HepG2 (cell line): Measurements from ENCODE around the gene CSKMT. TPM values are rescaled to one million over a fixed set of nuclear protein-coding genes. Genes with fewer than 3 reads are reported as not detected.

Experiments
- ATAC-seq: fragments of 200-7000 bp; cut with Tn5 transposase; 3 replicates; pipeline ENCODE4 v1.9.1; 2020; ENCODE audit warnings: mild to moderate bottlenecking, moderate library complexity
- BruUV-seq: library from RNA; stranded (reverse); fragments of 400-500 nt; replicated peaks from 2 replicates; lab custom pipeline; 2021; lab: Mats Ljungman, UMichigan
- CTCF ChIA-PET: fragments of 300-600 bp; formaldehyde crosslinking; extraction: SDS; loops from one replicate; lab custom pipeline; 2021; ENCODE audit warnings: low total read pairs, inconsistent platforms, low intra/inter-chr PET ratio; lab: Yijun Ruan, JAX
- POLR2A ChIA-PET: fragments of 350-600 bp; sonication (Branson Sonifier 250); formaldehyde crosslinking; loops from one replicate; lab custom pipeline; 2020; ENCODE audit warnings: antibody characterized with exemption, inconsistent platforms; lab: Yijun Ruan, JAX
- DNase-seq: peaks from one replicate; pipeline ENCODE4 v3.0.0-alpha.2; 2015; ENCODE audit warnings: low spot score
- FAIRE-seq: peaks from 3 replicates; lab custom pipeline; 2011; peaks lifted over from hg19 to GRCh38; lab: Jason Lieb, UNC
- H2AFZ ChIP-seq: one replicate; pipeline ENCODE4 v1.6.1; 2011; ENCODE audit warnings: low read length, inconsistent platforms
- H3K27ac ChIP-seq: fragments of 300-600 bp; 3 replicates; pipeline ENCODE4 v1.8.0; 2011; ENCODE audit warnings: mixed run types, mild to moderate bottlenecking, mixed read lengths, low read length, inconsistent platforms; ENCODE audit not compliant: insufficient read depth; ENCODE audit errors: extremely low read length
- H3K27me3 ChIP-seq, 2 experiments: fragments of 200-600 bp in 1 of 2; 2 replicates in 1 of 2; 3 replicates in 1 of 2; pipeline versions ENCODE4 v1.6.0 to v1.8.0; 2011; ENCODE audit warnings: low read length in 2 of 2, mild to moderate bottlenecking in 2 of 2, moderate library complexity in 2 of 2, inconsistent platforms in 1 of 2; ENCODE audit not compliant: insufficient read depth in 2 of 2, control insufficient read depth in 1 of 2
- H3K36me3 ChIP-seq, 2 experiments: fragments of 200-600 bp in 1 of 2; replicated peaks in 1 of 2; 2 replicates in 1 of 2; 3 replicates in 1 of 2; pipeline versions ENCODE4 v1.5.1 to v1.8.0; 2011; ENCODE audit warnings: low read length in 2 of 2, inconsistent platforms in 1 of 2; ENCODE audit not compliant: insufficient read depth in 2 of 2, control insufficient read depth in 1 of 2
- H3K4me1 ChIP-seq: 2 replicates; pipeline ENCODE4 v1.5.1; 2012; ENCODE audit warnings: low read length, inconsistent platforms; ENCODE audit not compliant: insufficient read depth
- H3K4me2 ChIP-seq: 2 replicates; pipeline ENCODE4 v1.6.0; 2011; ENCODE audit warnings: low read depth, low read length, inconsistent platforms
- H3K4me3 ChIP-seq, 3 experiments: fragments of 200-600 bp in 1 of 3; sonication (generic), shearing (Covaris generic) in 1 of 3; replicated peaks in 1 of 3; 2 replicates each; pipeline ENCODE4 v1.5.1; 2011 to 2016; ENCODE audit warnings: low read length in 3 of 3, inconsistent platforms in 2 of 3, low read depth in 2 of 3, mild to moderate bottlenecking in 2 of 3, control low read depth in 1 of 3, mixed read lengths in 1 of 3; ENCODE audit not compliant: insufficient read depth in 1 of 3
- H3K79me2 ChIP-seq: one replicate; pipeline ENCODE4 v1.6.1; 2011; ENCODE audit warnings: low read length, inconsistent platforms; ENCODE audit not compliant: insufficient read depth
- H3K9ac ChIP-seq: 2 replicates; pipeline ENCODE4 v1.6.0; 2011; ENCODE audit warnings: mild to moderate bottlenecking, low read depth, low read length, inconsistent platforms; ENCODE audit not compliant: insufficient read depth
- H3K9me3 ChIP-seq: 2 replicates; pipeline ENCODE4 v1.5.1; 2012; ENCODE audit warnings: mild to moderate bottlenecking, low read length
- H4K20me1 ChIP-seq: 2 replicates; pipeline ENCODE4 v1.6.0; 2011; ENCODE audit warnings: inconsistent platforms, mild to moderate bottlenecking, low read length, moderate library complexity; ENCODE audit not compliant: insufficient read depth
- GATAD1 ChIP-seq: IDR thresholded peaks from 2 replicates; pipeline ENCODE4 v1.6.1; 2016; ENCODE audit warnings: missing genetic modification reagents, missing compliant biosample characterization
- HNF4A ChIP-seq: sonication (generic); formaldehyde crosslinking; IDR thresholded peaks from 2 replicates; pipeline ENCODE4 v1.4.0; 2020; ENCODE audit warnings: missing genetic modification reagents
- MIER3 ChIP-seq: IDR thresholded peaks from 2 replicates; pipeline ENCODE4 v1.6.1; 2016; ENCODE audit warnings: missing compliant biosample characterization, borderline replicate concordance
- NFKB2 ChIP-seq: sonication (generic); formaldehyde crosslinking; IDR thresholded peaks from 2 replicates; pipeline ENCODE4 v1.4.0; 2020; ENCODE audit warnings: missing genetic modification reagents, borderline replicate concordance
- PHF21A ChIP-seq: sonication (generic); formaldehyde crosslinking; IDR thresholded peaks from 2 replicates; pipeline ENCODE4 v1.5.0; 2020; ENCODE audit warnings: mild to moderate bottlenecking, missing genetic modification reagents
- TBL1XR1 ChIP-seq: fragments of 150-350 bp; IDR thresholded peaks from 2 replicates; pipeline ENCODE4 v1.6.1; 2014; ENCODE audit warnings: borderline replicate concordance, low read length; ENCODE audit not compliant: partially characterized antibody
- ZNF709 ChIP-seq: sonication (generic); formaldehyde crosslinking; IDR thresholded peaks from 2 replicates; pipeline ENCODE4 v1.5.0; 2020; ENCODE audit warnings: mild to moderate bottlenecking, missing genetic modification reagents
- ZNF839 ChIP-seq: sonication (generic); formaldehyde crosslinking; IDR thresholded peaks from 2 replicates; pipeline ENCODE4 v1.4.0; 2020; ENCODE audit warnings: missing genetic modification reagents, mild to moderate bottlenecking, borderline replicate concordance
- WGBS: methylation state at CpG from one replicate; pipeline ENCODE4 v1.1.6; 2017; ENCODE audit warnings: low lambda C conversion rate; 5-methylcytosine and 5-hydroxymethylcytosine counted together
- in situ Hi-C: cut with HindIII; loops from 2 replicates; pipeline ENCODE4 v1.10.0; 2017; ENCODE audit warnings: low pct_unique_long_range_greater_than_20kb; ENCODE audit not compliant: extremely low pct_ligation_motif_present
- intact Hi-C: fragments of 100-400 bp; cut with micrococcal nuclease; formaldehyde crosslinking; loops from one replicate; pipeline ENCODE4 v1.10.0; 2022; ENCODE audit not compliant: unreplicated experiment
- polyA plus RNA-seq, 8 experiments: library from polyadenylated mRNA; depleted of rRNA in 3 of 8; stranded (reverse) in 7 of 8; unstranded in 1 of 8; fragments of >200 nt; fragmentation: Illumina TruSeq in 4 of 8; extraction: Trizol in 4 of 8; gene quantifications; 2 replicates each; pipeline versions ENCODE4 v1.2.1 to v1.2.3, GENCODE V29; 2011 to 2016; ENCODE audit warnings: low read depth in 4 of 8, missing spikeins in 1 of 8, mixed read lengths in 1 of 8; ENCODE audit not compliant: insufficient read depth in 1 of 8
- total RNA-seq, 5 experiments: library from RNA; depleted of rRNA; stranded (reverse); fragments of >200 nt; fragmentation: Illumina TruSeq; extraction: Trizol; gene quantifications; 2 replicates each; pipeline ENCODE4 v1.2.3, GENCODE V29; 2016; ENCODE audit warnings: low read depth in 1 of 5
- TF ChIP-seq, protein P1 (sequence below): sonication (generic); formaldehyde crosslinking; IDR thresholded peaks from 2 replicates; pipeline ENCODE4 v1.4.0; 2020; ENCODE audit warnings: missing genetic modification reagents, borderline replicate concordance
- TF ChIP-seq, protein P2 (sequence below): sonication (generic); formaldehyde crosslinking; IDR thresholded peaks from 2 replicates; pipeline ENCODE4 v1.4.0; 2020; ENCODE audit warnings: missing genetic modification reagents

Gene CSKMT
- total and polyA plus RNA-seq, 2 of the 13 experiments (the other 11 are each of a cell fraction or from before 2014, with no cell fraction given) = 7.6 to 31.8 TPM

DNA sequence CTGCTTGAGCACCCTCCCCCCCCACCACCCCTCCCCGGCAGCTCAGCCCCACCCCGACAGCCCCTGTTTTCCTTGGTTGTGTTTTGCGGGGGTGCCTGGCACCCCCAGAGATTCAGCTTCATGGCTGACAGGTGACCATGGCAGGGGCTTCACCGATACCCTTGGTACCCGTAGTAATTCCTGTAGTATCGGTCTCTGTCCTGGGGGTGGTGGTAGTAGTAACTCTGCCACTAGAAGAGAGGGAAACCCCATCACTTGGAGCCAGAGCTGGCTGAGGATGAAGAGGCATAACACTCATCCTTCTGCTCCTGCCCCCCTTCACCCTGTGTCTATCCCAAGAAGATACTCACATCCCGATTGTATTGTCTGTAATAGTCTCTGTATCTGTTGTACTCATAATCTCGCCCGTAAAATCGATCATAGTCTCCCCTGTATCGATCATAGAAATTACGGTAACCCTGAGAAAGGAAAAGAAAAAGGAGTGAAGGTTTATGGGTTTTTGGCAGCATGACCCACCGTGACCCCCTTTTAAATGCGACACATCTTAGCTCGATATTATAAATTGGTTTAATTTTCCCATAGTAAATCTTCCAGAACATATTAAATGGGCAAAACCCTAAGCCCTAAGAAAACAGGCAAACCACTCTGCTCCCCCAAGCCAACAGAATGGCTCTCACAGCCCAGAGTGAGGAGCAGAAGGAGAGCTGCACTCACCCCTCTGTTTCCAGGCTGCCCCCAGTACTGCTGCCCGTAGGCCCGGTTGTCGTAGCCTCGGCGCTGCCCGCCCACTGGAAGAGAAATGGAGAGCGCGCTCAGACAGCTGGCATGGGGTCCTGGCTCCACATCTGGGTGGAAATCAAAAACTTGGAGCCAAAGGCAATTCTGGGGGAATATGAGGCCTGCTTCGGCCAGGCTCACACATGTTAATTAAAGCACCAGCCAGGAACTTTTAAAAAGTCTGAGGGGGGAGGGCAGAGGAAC is 50.3 kb downstream of the CSKMT start:
- in situ Hi-C loops (no loop called here), intact Hi-C loops (no loop called here)
- CTCF ChIA-PET = no interaction called here
- peaks cover 11% of the 10 kb centered on the region for H3K79me2 ChIP-seq
- no peak overlapping the region for H3K9ac ChIP-seq
- peak; percentile 34; the same call in 1 of the 3 replicates for ATAC-seq
- H3K4me3 ChIP-seq = no peak overlapping the region
- H3K4me2 ChIP-seq = no peak overlapping the region
- 97% methylated on average over 23 of the region's 24 CpGs for WGBS
- no peaks in the 10 kb centered on the region for H3K9me3 ChIP-seq
- POLR2A ChIA-PET = interaction anchor here (1.8 kb wide), 1 partner anchor 12 kb away, joined by 6 read pairs; the partner anchor contains the start of gene HNRNPUL2
- no peaks in the 10 kb centered on the region for H3K27me3 ChIP-seq
- FAIRE-seq = no peak
- BruUV-seq = no TSS peak
- H3K27ac ChIP-seq = no peak overlapping the region
- TF ChIP-seq PHF21A (no peak), ZNF839 (CRISPR knock-in tag) (no peak), MIER3 (CRISPR knock-in tag) (no peak), ZNF709 (CRISPR knock-in tag) (no peak), NFKB2 (CRISPR knock-in tag) (no peak), GATAD1 (no peak), TBL1XR1 (no peak), HNF4A (CRISPR knock-in tag) (no peak)
- TF ChIP-seq, protein P1, sequence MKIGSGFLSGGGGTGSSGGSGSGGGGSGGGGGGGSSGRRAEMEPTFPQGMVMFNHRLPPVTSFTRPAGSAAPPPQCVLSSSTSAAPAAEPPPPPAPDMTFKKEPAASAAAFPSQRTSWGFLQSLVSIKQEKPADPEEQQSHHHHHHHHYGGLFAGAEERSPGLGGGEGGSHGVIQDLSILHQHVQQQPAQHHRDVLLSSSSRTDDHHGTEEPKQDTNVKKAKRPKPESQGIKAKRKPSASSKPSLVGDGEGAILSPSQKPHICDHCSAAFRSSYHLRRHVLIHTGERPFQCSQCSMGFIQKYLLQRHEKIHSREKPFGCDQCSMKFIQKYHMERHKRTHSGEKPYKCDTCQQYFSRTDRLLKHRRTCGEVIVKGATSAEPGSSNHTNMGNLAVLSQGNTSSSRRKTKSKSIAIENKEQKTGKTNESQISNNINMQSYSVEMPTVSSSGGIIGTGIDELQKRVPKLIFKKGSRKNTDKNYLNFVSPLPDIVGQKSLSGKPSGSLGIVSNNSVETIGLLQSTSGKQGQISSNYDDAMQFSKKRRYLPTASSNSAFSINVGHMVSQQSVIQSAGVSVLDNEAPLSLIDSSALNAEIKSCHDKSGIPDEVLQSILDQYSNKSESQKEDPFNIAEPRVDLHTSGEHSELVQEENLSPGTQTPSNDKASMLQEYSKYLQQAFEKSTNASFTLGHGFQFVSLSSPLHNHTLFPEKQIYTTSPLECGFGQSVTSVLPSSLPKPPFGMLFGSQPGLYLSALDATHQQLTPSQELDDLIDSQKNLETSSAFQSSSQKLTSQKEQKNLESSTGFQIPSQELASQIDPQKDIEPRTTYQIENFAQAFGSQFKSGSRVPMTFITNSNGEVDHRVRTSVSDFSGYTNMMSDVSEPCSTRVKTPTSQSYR (CRISPR knock-in tag) = no peak
- TF ChIP-seq, protein P2, sequence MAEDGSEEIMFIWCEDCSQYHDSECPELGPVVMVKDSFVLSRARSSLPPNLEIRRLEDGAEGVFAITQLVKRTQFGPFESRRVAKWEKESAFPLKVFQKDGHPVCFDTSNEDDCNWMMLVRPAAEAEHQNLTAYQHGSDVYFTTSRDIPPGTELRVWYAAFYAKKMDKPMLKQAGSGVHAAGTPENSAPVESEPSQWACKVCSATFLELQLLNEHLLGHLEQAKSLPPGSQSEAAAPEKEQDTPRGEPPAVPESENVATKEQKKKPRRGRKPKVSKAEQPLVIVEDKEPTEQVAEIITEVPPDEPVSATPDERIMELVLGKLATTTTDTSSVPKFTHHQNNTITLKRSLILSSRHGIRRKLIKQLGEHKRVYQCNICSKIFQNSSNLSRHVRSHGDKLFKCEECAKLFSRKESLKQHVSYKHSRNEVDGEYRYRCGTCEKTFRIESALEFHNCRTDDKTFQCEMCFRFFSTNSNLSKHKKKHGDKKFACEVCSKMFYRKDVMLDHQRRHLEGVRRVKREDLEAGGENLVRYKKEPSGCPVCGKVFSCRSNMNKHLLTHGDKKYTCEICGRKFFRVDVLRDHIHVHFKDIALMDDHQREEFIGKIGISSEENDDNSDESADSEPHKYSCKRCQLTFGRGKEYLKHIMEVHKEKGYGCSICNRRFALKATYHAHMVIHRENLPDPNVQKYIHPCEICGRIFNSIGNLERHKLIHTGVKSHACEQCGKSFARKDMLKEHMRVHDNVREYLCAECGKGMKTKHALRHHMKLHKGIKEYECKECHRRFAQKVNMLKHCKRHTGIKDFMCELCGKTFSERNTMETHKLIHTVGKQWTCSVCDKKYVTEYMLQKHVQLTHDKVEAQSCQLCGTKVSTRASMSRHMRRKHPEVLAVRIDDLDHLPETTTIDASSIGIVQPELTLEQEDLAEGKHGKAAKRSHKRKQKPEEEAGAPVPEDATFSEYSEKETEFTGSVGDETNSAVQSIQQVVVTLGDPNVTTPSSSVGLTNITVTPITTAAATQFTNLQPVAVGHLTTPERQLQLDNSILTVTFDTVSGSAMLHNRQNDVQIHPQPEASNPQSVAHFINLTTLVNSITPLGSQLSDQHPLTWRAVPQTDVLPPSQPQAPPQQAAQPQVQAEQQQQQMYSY (CRISPR knock-in tag) = no peak
- no peaks in the 10 kb centered on the region for H3K4me1 ChIP-seq
- H2AFZ ChIP-seq = no peak overlapping the region
- DNase-seq = no peak
- H3K36me3 ChIP-seq = peaks cover 32 to 91% of the 10 kb centered on the region in 2 experiments
- H4K20me1 ChIP-seq = no peaks in the 10 kb centered on the region; the same call in 1 of the 2 replicates
